Brain microvascular endothelial cell (primary cell): ENCODE data around the gene PINK1.
A peak's percentile ranks its signal among the peaks of the same experiment; 100 is the strongest.

Experiments used
- DNase-seq: peaks from one replicate; pipeline ENCODE4 v3.0.0-alpha.2; 2020
- H3K27ac ChIP-seq: fragments of 250-450 bp; sonication (Bioruptor Pico); 2 replicates; pipeline ENCODE4 v1.5.1; 2020; ENCODE audit warnings: mild to moderate bottlenecking, moderate library complexity
- H3K27me3 ChIP-seq: fragments of 250-450 bp; sonication (Bioruptor Pico); replicated peaks from 2 replicates; pipeline ENCODE4 v1.5.1; 2020; ENCODE audit warnings: mild to moderate bottlenecking
- H3K36me3 ChIP-seq: fragments of 250-450 bp; sonication (Bioruptor Pico); replicated peaks from 2 replicates; pipeline ENCODE4 v1.5.1; 2020; ENCODE audit warnings: mild to moderate bottlenecking
- H3K4me3 ChIP-seq: 2 replicates; pipeline ENCODE4 v1.5.1; 2011; ENCODE audit warnings: low read depth, mild to moderate bottlenecking, control low read depth, low read length, moderate library complexity
- CTCF ChIP-seq: IDR thresholded peaks from 2 replicates; pipeline ENCODE4 v1.5.1; 2011; ENCODE audit warnings: low read depth, mild to moderate bottlenecking, moderate library complexity, low read length, control low read depth, inconsistent platforms; ENCODE audit errors: missing control alignments
- in situ Hi-C: cut with HindIII; loops from 2 replicates; pipeline ENCODE4 v1.10.0; 2017; ENCODE audit warnings: low sequenced_read_pairs, low pct_ligation_motif_present

PINK1 gene

GRCh38 chr1:20661207-20662109 is 28.2 kb downstream of the PINK1 start, which contains the start of gene DDOST:
Gene DDOST, minus strand, starts transcription at chr1:20661369. Its CDS starts 19 bp downstream, at chr1:20661350.
- in situ Hi-C loops, result no loop called here
- peak within 1 kb of the TSS; percentile 92 for H3K4me3 ChIP-seq
- peak; percentile 60 for TF ChIP-seq CTCF

GRCh38 chr1:20662110-20662475 is 28.8 kb downstream of the PINK1 start:
- TF ChIP-seq CTCF, result no peak
- H3K27me3 ChIP-seq, result no peaks in the 10 kb centered on the region
- H3K4me3 ChIP-seq, result peak overlapping the region; percentile 92
- no peak for DNase-seq
- in situ Hi-C loops, result no loop called here
- H3K36me3 ChIP-seq, result peaks cover 4% of the 10 kb centered on the region
- H3K27ac ChIP-seq, result no peak overlapping the region

More at GRCh38 chr1:20661207-20662109, 28.2 kb downstream of the PINK1 start, which contains the start of gene DDOST:
- Histone ChIP-seq H3K27me3 (no peaks in the 10 kb centered on the region), H3K36me3 (peaks cover 7% of the 10 kb centered on the region), H3K27ac (peak within 1 kb of the TSS; percentile 39)
- peak; percentile 97 for DNase-seq

GRCh38 chr1:20663365-20663764 is 30.1 kb downstream of the PINK1 start:
- no peak for TF ChIP-seq CTCF
- no peak for DNase-seq
- Histone ChIP-seq H3K27ac (no peak overlapping the region), H3K27me3 (no peaks in the 10 kb centered on the region), H3K4me3 (no peak overlapping the region), H3K36me3 (no peaks in the 10 kb centered on the region)
- in situ Hi-C loops, result no loop called here

- Histone ChIP-seq H3K36me3 (no peaks in the 10 kb centered on the region), H3K27ac (no peak overlapping the region), H3K27me3 (no peaks in the 10 kb centered on the region), H3K4me3 (no peak overlapping the region)
- in situ Hi-C loops, result no loop called here
- no peak for TF ChIP-seq CTCF
- DNase-seq, result no peak
These were observed 30.9 kb downstream of the PINK1 start for GRCh38 chr1:20663969-20664715.

GRCh38 chr1:20665726-20666125 is 32.5 kb downstream of the PINK1 start:
- no peak overlapping the region for H3K27ac ChIP-seq
- H3K4me3 ChIP-seq, result no peak overlapping the region
- H3K36me3 ChIP-seq, result no peaks in the 10 kb centered on the region
- in situ Hi-C loops, result no loop called here
- H3K27me3 ChIP-seq, result no peaks in the 10 kb centered on the region
- DNase-seq, result no peak
- TF ChIP-seq CTCF, result no peak
